GM21390 (cell line): ENCODE measurements around the gene TAS1R1.

Experiments used
- ATAC-seq: cut with Tn5 transposase; IDR thresholded peaks from one replicate; pipeline ENCODE4 v1.9.1; 2021; ENCODE audit not compliant: unreplicated experiment

The TAS1R1 gene

DNA sequence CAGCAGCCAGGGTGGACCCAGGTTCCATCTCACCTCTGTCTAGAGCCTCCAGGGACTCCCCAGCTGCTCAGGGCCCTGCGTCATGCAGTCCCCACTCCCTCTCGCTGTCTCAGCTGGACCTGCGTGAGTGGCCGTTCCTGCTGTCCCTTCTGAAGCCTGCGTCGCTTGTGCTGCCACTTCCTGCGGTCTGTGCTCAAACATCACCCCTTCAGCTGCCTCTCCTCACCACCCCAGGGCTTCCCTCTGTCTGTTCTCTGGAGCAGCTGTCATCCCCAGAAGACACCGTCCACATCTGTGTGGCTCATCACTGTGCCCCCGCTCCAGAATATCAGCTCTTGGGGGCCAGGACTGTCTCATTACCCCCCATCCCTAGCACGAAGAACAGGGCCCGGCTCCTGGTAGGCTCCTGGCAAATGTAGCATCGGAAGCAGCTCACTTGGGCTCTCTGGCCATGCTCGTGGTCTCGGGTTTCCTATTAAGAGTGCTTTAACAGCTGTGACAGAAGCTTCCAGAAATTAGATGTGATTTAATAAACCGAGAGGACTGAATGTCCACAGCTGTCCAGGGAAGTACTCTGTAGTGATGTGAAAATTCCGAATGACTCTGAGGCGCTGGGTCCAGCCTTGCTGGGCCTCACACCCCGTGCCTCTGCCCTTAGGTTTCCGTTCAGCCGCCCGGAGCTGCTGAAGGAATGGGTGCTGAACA, 72.9 kb downstream of the TAS1R1 start:
- no peak for ATAC-seq

DNA sequence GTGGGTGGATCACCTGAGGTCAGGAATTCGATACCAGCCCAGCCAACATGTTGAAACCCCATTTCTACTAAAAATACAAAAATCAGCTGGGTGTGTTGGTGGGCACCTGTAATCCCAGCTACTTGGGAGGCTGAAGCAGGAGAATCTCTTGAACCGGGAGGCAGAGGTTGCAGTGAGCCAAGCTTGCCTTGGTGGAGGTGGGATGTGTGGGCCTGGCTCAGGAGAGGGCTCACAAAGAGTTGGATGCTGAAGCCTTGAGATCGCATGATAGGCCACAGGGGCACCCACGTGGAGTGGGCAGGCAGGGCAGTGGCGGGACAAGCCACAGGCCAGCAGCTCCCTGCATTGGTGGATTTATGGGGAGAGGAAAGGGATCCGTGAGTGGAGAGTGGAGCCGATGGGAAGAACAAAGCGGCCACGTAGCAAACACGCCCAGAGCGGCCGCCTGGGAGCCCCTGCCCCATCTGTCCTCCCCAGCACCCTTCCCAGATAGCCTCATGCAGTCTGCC, 73.9 kb downstream of the TAS1R1 start:
- no peak for ATAC-seq
